GM18517 (cell line): ENCODE measurements around the gene DNAH14.
"Not testable (repeated sequence)": the region's sequence is repeated elsewhere in the genome, so short reads cannot be mapped to it uniquely, and the experiment has no call there.

Source experiments
- ATAC-seq: cut with Tn5 transposase; IDR thresholded peaks from one replicate; pipeline ENCODE4 v1.9.1; 2021; ENCODE audit warnings: mild to moderate bottlenecking, moderate library complexity; ENCODE audit not compliant: unreplicated experiment

Gene DNAH14

GRCh38 chr1:225335098-225335778, 405.8 kb downstream of the DNAH14 start:
- ATAC-seq = not testable (repeated sequence)

DNA sequence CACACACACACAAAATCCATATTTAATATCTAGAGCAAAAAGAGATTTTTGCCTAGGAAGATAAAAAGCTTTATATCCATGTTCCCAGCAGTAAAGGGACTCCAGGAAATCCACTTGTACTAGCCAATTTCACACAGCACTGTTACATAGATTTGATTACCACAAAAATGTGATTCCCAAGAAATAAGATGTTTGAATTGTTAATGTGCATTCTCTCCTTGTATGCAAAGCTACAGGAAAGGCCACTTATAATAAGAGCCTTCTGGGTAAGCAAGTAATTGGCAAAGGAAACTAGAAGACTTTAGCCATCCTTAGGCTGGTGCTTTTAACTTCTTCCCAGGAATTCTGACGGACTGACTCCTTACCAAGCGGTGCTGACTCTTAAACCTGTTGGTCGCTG, 409.1 kb downstream of the DNAH14 start:
- no peak for ATAC-seq

GRCh38 chr1:225341642-225342041, 412.2 kb downstream of the DNAH14 start:
- ATAC-seq = no peak

- no peak for ATAC-seq
These were observed 413.2 kb downstream of the DNAH14 start for GRCh38 chr1:225342695-225343094.

GRCh38 chr1:225343618-225344017, 414.1 kb downstream of the DNAH14 start:
- no peak for ATAC-seq

- ATAC-seq = no peak
These were observed 417.7 kb downstream of the DNAH14 start for GRCh38 chr1:225347123-225347683.

GRCh38 chr1:225348400-225348799, 418.9 kb downstream of the DNAH14 start:
- no peak for ATAC-seq

- ATAC-seq = no peak
These were observed 420.4 kb downstream of the DNAH14 start for GRCh38 chr1:225349826-225350225.

DNA sequence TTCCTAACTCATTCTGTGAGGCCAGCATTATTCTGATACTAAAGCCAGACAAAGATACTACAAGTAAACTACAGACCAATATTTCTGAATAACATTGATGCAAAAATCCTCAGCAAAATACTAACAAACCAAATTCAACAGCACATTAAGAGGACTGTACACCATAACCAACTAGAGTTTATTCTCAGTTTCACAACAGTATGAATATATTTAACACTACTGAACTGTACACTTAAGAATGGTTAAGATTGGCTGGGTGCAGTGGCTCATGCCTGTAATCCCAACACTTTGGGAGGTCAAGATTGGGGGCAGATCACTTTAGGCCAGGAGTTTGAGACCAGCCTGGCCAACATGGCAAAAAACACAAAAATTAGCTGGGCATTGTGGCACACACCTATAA, 421.4 kb downstream of the DNAH14 start:
- ATAC-seq = no peak

- ATAC-seq = no peak
These were observed 425.4 kb downstream of the DNAH14 start for GRCh38 chr1:225354906-225355305.

DNA sequence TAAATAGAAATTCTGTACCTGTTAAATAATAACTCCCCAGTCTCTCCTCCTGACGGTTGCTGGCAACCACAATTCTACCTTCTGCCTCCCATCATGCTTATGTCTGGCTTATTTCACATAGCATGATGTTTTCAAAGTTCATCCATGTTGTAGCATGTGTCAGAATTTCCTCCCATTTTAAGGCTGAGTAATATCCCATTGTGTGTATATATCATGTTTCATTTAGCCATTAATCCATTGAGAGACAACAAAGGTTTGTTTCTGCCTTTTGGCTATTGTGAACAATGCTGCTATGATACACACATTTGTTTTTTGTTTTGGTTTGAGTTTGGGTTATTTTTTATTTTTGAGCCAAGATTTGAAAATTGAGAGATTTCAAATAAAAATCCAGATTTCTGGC, 426.4 kb downstream of the DNAH14 start:
- no peak for ATAC-seq

DNA sequence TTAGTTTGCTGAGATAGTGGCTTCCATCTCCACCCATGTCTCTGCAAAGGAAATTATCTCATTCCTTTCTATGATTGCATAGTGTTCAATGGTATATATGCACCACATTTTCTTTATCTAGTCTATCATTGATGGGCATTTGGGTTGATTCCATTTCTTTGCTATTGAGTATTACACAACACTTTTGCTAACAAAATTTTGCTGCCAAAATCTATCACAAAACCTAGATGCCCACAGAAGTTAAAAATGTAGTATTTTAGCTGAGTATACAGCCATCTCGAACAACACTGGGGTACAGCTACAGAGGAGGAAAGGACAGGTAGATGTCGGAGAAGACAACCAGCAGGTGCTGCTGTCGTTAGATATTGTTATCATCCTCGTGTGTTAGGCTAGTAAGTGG, 430.6 kb downstream of the DNAH14 start:
- no peak for ATAC-seq

GRCh38 chr1:225361176-225361575, 431.7 kb downstream of the DNAH14 start:
- ATAC-seq = no peak

GRCh38 chr1:225362805-225363204, 433.3 kb downstream of the DNAH14 start:
- peak; percentile 51 for ATAC-seq

GRCh38 chr1:225364439-225364838, 435.0 kb downstream of the DNAH14 start:
- ATAC-seq = no peak

DNA sequence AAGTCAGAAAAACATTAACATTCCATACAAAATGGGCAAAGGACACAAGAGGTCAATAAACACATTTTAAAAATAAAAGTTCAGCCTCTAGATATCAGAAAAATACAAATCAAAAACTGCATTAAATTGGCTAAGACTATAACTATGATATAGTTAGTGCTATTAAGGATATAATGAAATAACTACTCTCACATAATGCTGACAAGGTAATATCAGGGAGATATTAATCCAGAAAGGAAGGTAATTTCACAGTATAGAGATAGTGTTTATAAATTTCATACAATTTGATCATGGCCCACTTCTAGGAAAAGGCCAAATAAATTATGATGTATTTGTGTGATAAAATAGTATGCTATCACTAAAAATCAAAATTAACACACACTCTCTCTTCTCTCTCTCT, 436.5 kb downstream of the DNAH14 start:
- ATAC-seq = no peak

DNA sequence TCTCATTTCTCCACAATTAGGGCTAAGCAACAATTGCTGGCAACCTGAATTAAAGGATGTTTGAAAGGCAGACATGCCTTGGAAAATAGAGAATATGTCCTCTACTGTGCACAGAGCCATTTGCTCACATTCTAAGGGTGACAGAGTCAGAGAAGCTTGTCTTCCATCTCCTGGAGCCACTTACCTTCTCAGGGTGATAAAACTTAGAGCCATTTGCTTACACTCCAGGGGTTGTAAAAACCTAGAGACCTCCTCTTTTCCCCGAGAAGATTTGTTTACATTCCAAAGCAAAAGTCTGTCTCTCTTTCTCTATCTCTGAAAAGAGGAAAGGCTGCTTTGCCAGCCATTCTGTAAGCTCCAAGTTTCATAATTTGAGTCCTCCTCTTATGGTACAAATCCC, 437.1 kb downstream of the DNAH14 start:
- ATAC-seq = no peak

DNA sequence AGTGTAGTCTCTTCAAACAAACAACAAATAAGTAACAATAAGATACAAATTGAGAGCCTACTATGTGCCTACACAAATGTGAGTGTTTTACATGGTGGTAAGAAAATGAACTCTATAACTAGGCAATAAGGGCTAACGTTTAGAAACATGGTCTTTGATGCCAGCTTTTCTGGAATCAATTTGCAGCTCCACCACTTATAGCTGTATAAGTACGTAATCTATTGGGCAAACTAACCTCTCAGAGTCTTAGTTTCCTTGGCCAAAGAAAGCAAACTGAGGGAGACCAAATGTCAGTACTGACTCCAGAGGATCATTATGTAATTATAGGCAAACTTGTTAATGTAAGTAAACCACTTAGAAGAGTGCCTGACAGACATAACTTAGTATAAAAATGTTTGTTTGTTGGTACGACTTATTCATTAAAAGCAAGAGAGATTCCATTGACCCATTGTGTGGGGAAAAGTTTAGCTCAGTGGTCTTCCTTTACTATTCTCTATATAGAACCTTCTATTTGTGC, 438.6 kb downstream of the DNAH14 start:
- ATAC-seq = no peak

DNA sequence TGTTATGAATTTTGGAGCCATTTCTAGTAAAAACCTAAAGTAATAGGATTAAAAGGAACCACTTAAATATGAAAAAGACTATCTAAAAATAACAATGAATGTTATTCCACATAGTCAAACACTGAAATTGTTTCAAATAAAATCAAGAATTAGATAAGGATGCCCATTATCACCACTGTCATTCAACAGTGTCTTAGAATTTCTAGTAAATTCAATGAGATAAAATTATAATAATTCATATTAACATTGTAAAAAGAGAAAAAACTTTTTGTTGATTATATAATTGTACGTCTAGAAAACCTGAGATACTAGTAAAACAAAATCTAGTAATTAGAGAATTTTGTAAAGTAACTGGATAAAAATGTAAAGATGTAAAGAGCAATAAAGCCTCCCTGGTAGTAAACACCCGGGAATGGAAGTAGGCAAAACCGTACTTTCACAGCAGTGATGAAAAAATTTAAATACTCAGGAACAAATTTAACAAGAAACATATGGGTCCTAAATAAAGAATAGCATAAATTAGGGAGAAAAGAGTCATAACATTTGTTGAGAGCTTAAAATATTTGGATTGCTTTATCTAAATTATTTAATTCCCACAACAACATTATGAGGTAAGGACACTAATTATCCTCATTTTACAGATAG, 442.0 kb downstream of the DNAH14 start:
- no peak for ATAC-seq

GRCh38 chr1:225373155-225373554, 443.7 kb downstream of the DNAH14 start:
- no peak for ATAC-seq

DNA sequence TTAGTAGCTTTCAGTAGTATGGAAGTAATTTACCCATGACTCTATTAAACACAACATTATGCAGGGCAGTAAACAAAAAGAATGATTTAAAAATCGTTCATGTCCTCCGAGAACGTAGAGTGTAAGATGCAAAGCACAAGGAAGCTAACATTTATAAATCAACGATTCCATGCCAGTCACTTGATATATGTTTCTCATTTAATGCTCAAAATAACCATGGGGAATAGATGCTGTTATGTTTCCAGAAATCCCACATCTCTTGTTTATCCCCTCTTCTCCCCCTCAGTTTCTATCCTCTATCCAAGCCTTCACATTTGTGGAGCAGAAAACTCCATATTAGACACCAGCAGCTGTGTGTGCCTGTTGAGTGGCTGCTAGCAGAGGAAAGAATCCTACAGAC, 445.5 kb downstream of the DNAH14 start:
- ATAC-seq = no peak

- ATAC-seq = no peak
These were observed 449.4 kb downstream of the DNAH14 start for GRCh38 chr1:225378880-225379279.
